KOPT-K1 (cell line): Measurements from ENCODE around the gene RIMKLA.

ENCODE experiments used
- H3K27ac ChIP-seq: fragments of 200-600 bp; sonication (generic); 2 replicates; pipeline ENCODE4 v1.5.1; 2016; ENCODE audit warnings: antibody characterized with exemption, mild to moderate bottlenecking, low read depth, low read length; ENCODE audit not compliant: poor library complexity, severe bottlenecking
- H3K36me3 ChIP-seq: fragments of 200-600 bp; sonication (generic); 2 replicates; pipeline ENCODE4 v1.5.1; 2017; ENCODE audit warnings: antibody characterized with exemption, mild to moderate bottlenecking, low read length, moderate library complexity; ENCODE audit not compliant: insufficient read depth
- H3K9me3 ChIP-seq: fragments of 200-600 bp; sonication (generic); 2 replicates; pipeline ENCODE4 v1.5.1; 2017; ENCODE audit warnings: antibody characterized with exemption, low read length, mild to moderate bottlenecking; ENCODE audit not compliant: insufficient read depth, poor library complexity, severe bottlenecking

The RIMKLA gene

GRCh38 chr1:42380586-42381279 is at the start of gene RIMKLA:
Gene RIMKLA (plus strand): TSS chr1:42380792. CDS start chr1:42380935, 143 bp downstream.
- H3K36me3 ChIP-seq: no peaks in the 10 kb centered on the region
- no peaks in the 10 kb centered on the region for H3K9me3 ChIP-seq
- no peak within 1 kb of the TSS for H3K27ac ChIP-seq

DNA sequence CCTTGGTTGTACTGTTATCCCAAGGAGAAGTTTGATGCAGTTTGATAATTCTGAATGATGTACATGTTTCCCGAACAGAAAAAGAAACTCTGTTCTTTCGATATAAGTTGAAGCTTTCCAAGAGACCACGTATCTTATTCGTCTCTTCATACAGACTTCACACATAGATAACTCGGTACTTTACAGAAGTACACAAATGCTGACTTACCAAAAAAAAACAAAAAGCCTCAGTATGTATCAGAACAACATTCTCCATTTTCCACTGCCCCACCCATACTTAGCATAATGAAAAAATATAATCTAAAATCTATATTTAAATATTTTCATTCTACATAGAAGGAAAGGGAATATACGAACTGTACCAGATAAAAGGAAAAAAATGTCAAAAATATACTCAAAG is 47.7 kb upstream of the RIMKLA start:
- Histone ChIP-seq H3K9me3 (no peaks in the 10 kb centered on the region), H3K36me3 (no peaks in the 10 kb centered on the region), H3K27ac (no peak overlapping the region)

DNA sequence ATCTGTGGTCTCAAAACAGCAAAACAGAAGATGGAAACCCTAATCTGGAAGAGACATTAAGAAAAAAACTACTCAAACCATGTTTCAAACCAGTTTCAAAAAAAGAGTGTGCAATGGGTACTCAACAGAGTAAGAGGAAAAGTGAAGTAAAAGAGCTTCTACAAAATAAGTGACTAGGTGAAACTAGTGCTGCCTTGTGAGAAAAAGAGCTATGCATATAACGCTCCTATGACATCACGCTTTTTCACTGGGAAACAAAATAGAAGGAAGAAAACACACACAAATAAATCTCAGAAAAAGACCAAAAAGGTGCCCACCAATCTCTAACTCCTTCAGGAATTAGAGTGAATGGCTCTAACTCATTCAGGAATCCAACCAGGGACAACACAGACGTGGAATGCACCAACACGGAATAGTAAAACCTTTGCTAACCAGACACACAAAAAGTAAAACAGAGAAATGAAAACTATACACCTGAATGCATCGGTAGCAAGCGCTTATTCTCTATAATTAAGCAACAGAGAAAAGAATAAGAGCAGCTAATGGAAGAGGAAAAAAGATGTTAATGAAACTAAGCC is 46.8 kb upstream of the RIMKLA start:
- H3K36me3 ChIP-seq: no peaks in the 10 kb centered on the region
- H3K27ac ChIP-seq: peak overlapping the region; percentile 71
- H3K9me3 ChIP-seq: no peaks in the 10 kb centered on the region

DNA sequence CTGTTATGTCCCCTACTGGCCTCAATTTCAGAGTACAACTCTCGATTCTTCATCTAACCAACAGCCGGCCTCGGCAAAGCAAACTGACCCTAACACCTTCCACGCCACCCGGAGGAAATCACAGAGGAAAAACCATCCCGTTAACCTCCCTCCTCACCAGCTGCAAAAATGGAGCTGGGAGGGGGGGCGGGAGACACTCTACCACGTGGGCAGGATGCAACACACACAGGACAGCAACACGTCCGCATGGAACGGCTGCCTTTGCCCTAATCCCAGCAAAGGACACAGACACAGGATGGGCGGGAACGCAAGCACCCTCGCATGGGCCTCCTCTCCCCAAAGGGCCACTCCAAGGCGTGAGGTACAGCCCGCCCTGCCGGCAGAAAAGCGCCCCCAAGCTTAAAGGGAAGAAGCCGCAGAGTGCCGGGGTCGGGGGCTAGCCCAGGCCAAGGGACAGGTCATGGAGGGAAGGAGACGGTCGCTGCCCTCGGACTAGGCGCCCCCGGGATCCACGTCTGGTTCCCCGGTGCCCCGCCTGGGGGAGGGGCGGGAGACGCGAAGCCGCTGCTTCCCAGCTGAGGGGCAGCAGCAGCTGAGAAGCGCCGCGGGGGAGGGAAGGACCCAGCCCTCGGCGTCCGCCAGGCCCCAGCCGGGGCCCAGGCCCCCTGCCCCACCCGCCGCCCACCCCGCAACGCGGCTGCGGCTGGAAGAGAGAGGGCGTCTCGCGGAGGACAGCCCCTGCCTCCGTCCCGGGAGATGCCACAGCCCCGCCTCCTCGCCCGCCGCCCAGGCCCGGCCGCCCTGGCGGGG is 46.1 kb upstream of the RIMKLA start:
- Histone ChIP-seq H3K9me3 (no peaks in the 10 kb centered on the region), H3K27ac (peak overlapping the region; percentile 71)

GRCh38 chr1:42335050-42335808 is 45.4 kb upstream of the RIMKLA start, which contains the start of gene FOXJ3:
Gene FOXJ3 (minus strand): TSS chr1:42335235. CDS start chr1:42311093, 24,142 bp downstream.
- no peaks in the 10 kb centered on the region for H3K9me3 ChIP-seq
- peak within 1 kb of the TSS; percentile 71 for H3K27ac ChIP-seq
- no peaks in the 10 kb centered on the region for H3K36me3 ChIP-seq

More for the DNA sequence above, 46.1 kb upstream of the RIMKLA start:
- H3K36me3 ChIP-seq: no peaks in the 10 kb centered on the region

GRCh38 chr1:42335809-42336518 is 44.6 kb upstream of the RIMKLA start:
- Histone ChIP-seq H3K9me3 (no peaks in the 10 kb centered on the region), H3K36me3 (no peaks in the 10 kb centered on the region), H3K27ac (peak overlapping the region; percentile 71)

- Histone ChIP-seq H3K27ac (no peak overlapping the region), H3K36me3 (no peaks in the 10 kb centered on the region), H3K9me3 (no peaks in the 10 kb centered on the region)
These were observed 43.6 kb upstream of the RIMKLA start for GRCh38 chr1:42336978-42337377.

DNA sequence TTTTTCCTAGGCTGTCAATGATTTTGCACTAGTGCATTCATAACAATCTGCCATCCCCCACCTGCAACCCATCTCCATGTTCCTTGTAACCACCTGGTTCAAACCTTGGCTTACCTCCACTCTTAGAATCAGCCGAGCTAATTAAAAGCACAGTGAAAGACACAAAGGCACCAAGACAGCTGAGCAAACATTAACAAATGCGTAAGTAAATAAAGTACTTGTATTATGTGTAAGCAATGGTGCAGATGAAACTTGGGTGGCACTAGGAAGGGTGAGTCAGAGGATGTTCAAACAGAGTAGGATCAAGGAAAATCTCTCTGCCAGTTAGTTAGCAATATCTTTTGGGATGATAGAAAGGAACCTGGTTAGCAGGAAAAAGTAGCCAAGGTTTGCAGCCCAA is 40.5 kb upstream of the RIMKLA start:
- Histone ChIP-seq H3K27ac (no peak overlapping the region), H3K9me3 (no peaks in the 10 kb centered on the region), H3K36me3 (no peaks in the 10 kb centered on the region)

DNA sequence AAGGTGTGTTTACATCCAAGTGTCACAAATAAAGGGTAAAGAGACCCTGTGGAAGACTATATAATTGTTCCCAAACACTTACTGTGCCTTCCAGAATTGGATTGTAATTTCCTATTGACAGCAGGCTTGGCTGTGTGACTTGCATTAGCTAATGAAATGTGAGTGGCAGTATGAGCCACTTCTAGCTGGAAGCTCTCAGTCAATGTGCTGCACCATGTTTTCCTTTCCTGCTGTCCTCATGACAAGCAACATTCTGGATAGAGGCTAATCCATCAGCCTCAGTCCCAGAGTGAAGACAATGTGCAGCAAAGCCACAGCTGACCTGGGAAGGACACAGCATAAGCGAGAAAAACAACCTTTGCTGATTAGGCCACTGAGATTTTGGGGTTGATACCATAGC is 39.7 kb upstream of the RIMKLA start:
- no peaks in the 10 kb centered on the region for H3K36me3 ChIP-seq
- H3K9me3 ChIP-seq: no peaks in the 10 kb centered on the region
- H3K27ac ChIP-seq: no peak overlapping the region

DNA sequence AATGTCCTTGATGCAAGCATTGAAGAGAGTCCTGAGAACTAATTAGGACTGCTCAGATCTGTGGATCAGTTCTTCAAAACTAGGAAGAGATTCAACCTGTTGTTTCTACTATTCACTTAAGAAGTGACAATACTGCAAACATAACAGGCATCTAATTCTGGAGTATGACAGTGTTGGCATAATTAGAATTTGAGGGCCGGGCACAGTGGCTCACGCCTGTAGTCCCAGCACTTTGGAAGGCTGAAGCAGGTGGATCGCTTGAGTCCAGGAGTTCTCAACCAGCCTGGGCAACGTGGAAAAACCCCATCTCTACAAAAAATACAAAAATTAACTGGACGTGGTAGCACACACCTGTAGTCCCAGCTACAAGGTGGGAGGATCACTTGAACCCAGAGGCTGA is 37.5 kb upstream of the RIMKLA start:
- H3K36me3 ChIP-seq: no peaks in the 10 kb centered on the region
- no peaks in the 10 kb centered on the region for H3K9me3 ChIP-seq

DNA sequence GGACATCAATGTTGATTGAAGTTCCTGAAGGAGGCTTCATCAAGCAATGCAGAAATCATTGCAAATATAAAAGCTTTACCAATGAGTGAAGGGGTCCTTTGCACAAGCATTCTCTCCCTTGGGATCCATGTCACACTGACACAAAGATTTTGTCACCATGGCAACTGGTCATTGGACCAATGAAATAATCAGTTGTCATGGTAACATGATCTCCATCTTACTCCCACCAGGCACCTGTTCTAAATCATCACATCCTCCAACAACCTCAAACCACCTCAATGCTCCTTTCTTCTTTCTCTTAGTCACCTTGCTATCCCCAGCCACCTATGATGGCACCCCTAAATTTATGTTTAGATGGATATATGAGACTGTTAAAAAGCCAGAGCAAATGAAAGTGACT is 32.1 kb upstream of the RIMKLA start:
- no peaks in the 10 kb centered on the region for H3K9me3 ChIP-seq
- H3K27ac ChIP-seq: no peak overlapping the region

More for the DNA sequence above, 37.5 kb upstream of the RIMKLA start:
- no peak overlapping the region for H3K27ac ChIP-seq

GRCh38 chr1:42350086-42350485 is 30.5 kb upstream of the RIMKLA start:
- Histone ChIP-seq H3K27ac (no peak overlapping the region), H3K9me3 (no peaks in the 10 kb centered on the region), H3K36me3 (no peaks in the 10 kb centered on the region)

More for the DNA sequence above, 32.1 kb upstream of the RIMKLA start:
- H3K36me3 ChIP-seq: no peaks in the 10 kb centered on the region

GRCh38 chr1:42358791-42359190 is 21.8 kb upstream of the RIMKLA start:
- Histone ChIP-seq H3K36me3 (no peaks in the 10 kb centered on the region), H3K9me3 (no peaks in the 10 kb centered on the region), H3K27ac (no peak overlapping the region)

DNA sequence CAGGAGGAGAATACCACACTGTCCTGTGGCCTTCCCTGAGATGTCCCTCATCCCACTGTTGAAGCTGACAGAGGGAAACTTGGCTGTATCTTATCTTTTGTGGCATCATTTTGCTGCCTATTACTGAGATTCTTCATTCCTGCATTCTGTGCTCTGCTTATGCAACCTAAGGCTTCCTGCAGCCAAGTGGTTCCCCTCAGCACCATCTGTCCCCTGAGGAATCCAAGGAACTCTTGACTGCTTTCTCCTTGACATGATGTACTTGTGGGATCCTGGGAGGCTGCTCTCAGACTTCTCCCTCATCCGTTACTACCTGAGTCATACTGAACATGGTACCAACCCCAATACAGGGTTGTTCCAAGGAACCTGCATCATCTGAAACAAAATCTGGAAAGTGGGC is 21.1 kb upstream of the RIMKLA start:
- Histone ChIP-seq H3K27ac (no peak overlapping the region), H3K9me3 (no peaks in the 10 kb centered on the region), H3K36me3 (no peaks in the 10 kb centered on the region)
